HepG2 (cell line): Measurements from ENCODE around the gene ABT1. TPM values are rescaled to one million over a fixed set of nuclear protein-coding genes. Genes with fewer than 3 reads are reported as not detected.

Source experiments
- ASH2L ChIP-seq: fragments of 300-600, 200-600 bp; sonication (generic); IDR thresholded peaks from 2 replicates; pipeline ENCODE4 v1.7.0; 2017; ENCODE audit warnings: low read depth, mild to moderate bottlenecking, moderate library complexity, mixed read lengths, low read length; ENCODE audit not compliant: insufficient read length
- CREM ChIP-seq, 2 experiments: sonication (generic) in 1 of 2; formaldehyde crosslinking in 1 of 2; IDR thresholded peaks; 2 replicates each; pipeline versions ENCODE4 v1.4.0 to v1.6.1; 2016 to 2020; ENCODE audit warnings: antibody characterized with exemption in 1 of 2, mild to moderate bottlenecking in 1 of 2, missing genetic modification reagents in 1 of 2
- DDIT3 ChIP-seq: sonication (generic); formaldehyde crosslinking; IDR thresholded peaks from 2 replicates; pipeline ENCODE4 v1.4.0; 2020; ENCODE audit warnings: mild to moderate bottlenecking, missing genetic modification reagents
- DZIP1 ChIP-seq: sonication (generic); formaldehyde crosslinking; IDR thresholded peaks from 2 replicates; pipeline ENCODE4 v1.5.0; 2020; ENCODE audit warnings: mild to moderate bottlenecking, missing genetic modification reagents
- EZH2 ChIP-seq: conservative IDR thresholded peaks from 2 replicates; pipeline ENCODE4 v1.6.1; 2012; ENCODE audit warnings: mild to moderate bottlenecking, low read depth, low read length, moderate library complexity
- HOXD1 ChIP-seq: sonication (generic); formaldehyde crosslinking; IDR thresholded peaks from 2 replicates; pipeline ENCODE4 v1.5.0; 2020; ENCODE audit warnings: missing genetic modification reagents
- KMT2B ChIP-seq: IDR thresholded peaks from 2 replicates; pipeline ENCODE4 v1.6.1; 2016; ENCODE audit warnings: missing genetic modification reagents, missing compliant biosample characterization
- MTERF4 ChIP-seq: sonication (generic); formaldehyde crosslinking; IDR thresholded peaks from 2 replicates; pipeline ENCODE4 v1.8.0; 2023; ENCODE audit warnings: mild to moderate bottlenecking, missing genetic modification reagents
- NAIF1 ChIP-seq: sonication (generic); formaldehyde crosslinking; IDR thresholded peaks from 2 replicates; pipeline ENCODE4 v1.5.0; 2020; ENCODE audit warnings: mild to moderate bottlenecking, missing genetic modification reagents, borderline replicate concordance
- NCOA1 ChIP-seq: sonication (generic); formaldehyde crosslinking; IDR thresholded peaks from 2 replicates; pipeline ENCODE4 v1.9.0; 2021; ENCODE audit warnings: missing genetic modification reagents
- NFRKB ChIP-seq: fragments of 450-650 bp; IDR thresholded peaks from 2 replicates; pipeline ENCODE4 v1.6.1; 2017
- REL ChIP-seq: sonication (generic); formaldehyde crosslinking; conservative IDR thresholded peaks from 2 replicates; pipeline ENCODE4 v1.8.0; 2022; ENCODE audit warnings: mild to moderate bottlenecking, missing genetic modification reagents, moderate library complexity
- SETDB1 ChIP-seq: sonication (generic); formaldehyde crosslinking; IDR thresholded peaks from 2 replicates; pipeline ENCODE4 v1.5.1; 2020; ENCODE audit warnings: missing genetic modification reagents, mild to moderate bottlenecking, borderline replicate concordance
- SYNCRIP ChIP-seq: fragments of 200-400 bp; formaldehyde crosslinking; IDR thresholded peaks from 2 replicates; pipeline ENCODE4 v1.6.1; 2018; ENCODE audit warnings: mild to moderate bottlenecking, low read depth, low read length; ENCODE audit not compliant: insufficient read depth
- TBX2 ChIP-seq: sonication (generic); formaldehyde crosslinking; IDR thresholded peaks from 2 replicates; pipeline ENCODE4 v1.5.0; 2020; ENCODE audit warnings: missing genetic modification reagents, mild to moderate bottlenecking, borderline replicate concordance
- UBTF ChIP-seq: sonication (generic); formaldehyde crosslinking; IDR thresholded peaks from 2 replicates; pipeline ENCODE4 v1.4.0; 2020; ENCODE audit warnings: mild to moderate bottlenecking, missing genetic modification reagents
- ZBTB14 ChIP-seq: sonication (generic); formaldehyde crosslinking; IDR thresholded peaks from 2 replicates; pipeline ENCODE4 v1.4.0; 2020; ENCODE audit warnings: missing genetic modification reagents
- ZBTB38 ChIP-seq: sonication (generic); formaldehyde crosslinking; IDR thresholded peaks from 2 replicates; pipeline ENCODE4 v1.5.1; 2020; ENCODE audit warnings: mild to moderate bottlenecking, missing genetic modification reagents
- ZNF224 ChIP-seq: sonication (generic); formaldehyde crosslinking; IDR thresholded peaks from 2 replicates; pipeline ENCODE4 v1.5.0; 2020; ENCODE audit warnings: mild to moderate bottlenecking, missing genetic modification reagents
- ZNF567 ChIP-seq: sonication (generic); formaldehyde crosslinking; IDR thresholded peaks from 2 replicates; pipeline ENCODE4 v1.8.1; 2023; ENCODE audit warnings: mild to moderate bottlenecking, missing genetic modification reagents, borderline replicate concordance
- ZNF572 ChIP-seq: sonication (generic); formaldehyde crosslinking; IDR thresholded peaks from 2 replicates; pipeline ENCODE4 v1.5.1; 2020; ENCODE audit warnings: mild to moderate bottlenecking, missing genetic modification reagents
- polyA plus RNA-seq, 8 experiments: library from polyadenylated mRNA; depleted of rRNA in 3 of 8; stranded (reverse) in 7 of 8; unstranded in 1 of 8; fragments of >200 nt; fragmentation: Illumina TruSeq in 4 of 8; extraction: Trizol in 4 of 8; gene quantifications; 2 replicates each; pipeline versions ENCODE4 v1.2.1 to v1.2.3, GENCODE V29; 2011 to 2016; ENCODE audit warnings: low read depth in 4 of 8, missing spikeins in 1 of 8, mixed read lengths in 1 of 8; ENCODE audit not compliant: insufficient read depth in 1 of 8
- total RNA-seq, 5 experiments: library from RNA; depleted of rRNA; stranded (reverse); fragments of >200 nt; fragmentation: Illumina TruSeq; extraction: Trizol; gene quantifications; 2 replicates each; pipeline ENCODE4 v1.2.3, GENCODE V29; 2016; ENCODE audit warnings: low read depth in 1 of 5

Gene ABT1
- total and polyA plus RNA-seq, 2 of the 13 experiments (the other 11 are each of a cell fraction or from before 2014, with no cell fraction given) = 38.4 TPM

GRCh38 chr6:26554697-26555504 lies 41.9 kb upstream of the ABT1 start (continued):
- no peak for TF ChIP-seq ZBTB38
- no peak for TF ChIP-seq ZNF567 (CRISPR knock-in tag)
- no peak for TF ChIP-seq TBX2 (CRISPR knock-in tag)
- no peak for TF ChIP-seq SETDB1
- no peak for TF ChIP-seq DZIP1
- TF ChIP-seq ASH2L = no peak
- no peak for TF ChIP-seq NAIF1 (CRISPR knock-in tag)
- TF ChIP-seq ZBTB14 (CRISPR knock-in tag) = no peak
- TF ChIP-seq REL (CRISPR knock-in tag) = no peak
- no peak for TF ChIP-seq HOXD1 (CRISPR knock-in tag)
- TF ChIP-seq MTERF4 (CRISPR knock-in tag) = no peak
- TF ChIP-seq KMT2B (CRISPR knock-in tag) = 0 out of 2 replicates have a peak, but pooled peaks have one; percentile 31
- no peak for TF ChIP-seq DDIT3 (CRISPR knock-in tag)
- TF ChIP-seq ZNF572 = no peak
- no peak for TF ChIP-seq EZH2
- TF ChIP-seq SYNCRIP = no peak
- no peak for TF ChIP-seq NCOA1 (CRISPR knock-in tag)
- TF ChIP-seq NFRKB = no peak
- TF ChIP-seq UBTF (CRISPR knock-in tag) = no peak
- TF ChIP-seq ZNF224 (CRISPR knock-in tag) = no peak
- no peak for TF ChIP-seq CREM (IDR thresholded peaks at IDR 0.05)
- no peak for TF ChIP-seq CREM (CRISPR knock-in tag; IDR thresholded peaks at IDR 0.05)
